DND-41 (cell line): ENCODE data around the gene C8B.

Source experiments
- ATAC-seq: fragments of 200-7000 bp; cut with Tn5 transposase; 3 replicates; pipeline ENCODE4 v1.9.1; 2021; ENCODE audit warnings: low read depth; ENCODE audit not compliant: insufficient read depth
- DNase-seq: peaks from one replicate; pipeline ENCODE4 v3.0.0-alpha.2; 2020
- H2AFZ ChIP-seq: 2 replicates; pipeline ENCODE4 v1.6.0; 2012; ENCODE audit warnings: low read depth, low read length
- H3K27ac ChIP-seq: 2 replicates; pipeline ENCODE4 v1.5.1; 2012; ENCODE audit warnings: low read length, inconsistent platforms
- H3K27me3 ChIP-seq: fragments of 200-600 bp; sonication (generic); 2 replicates; pipeline ENCODE4 v1.6.0; 2012; ENCODE audit warnings: low read length, mild to moderate bottlenecking, inconsistent platforms; ENCODE audit not compliant: insufficient read depth, poor library complexity
- H3K36me3 ChIP-seq: 2 replicates; pipeline ENCODE4 v1.5.1; 2012; ENCODE audit warnings: low read length, inconsistent platforms; ENCODE audit not compliant: insufficient read depth
- H3K4me1 ChIP-seq: 2 replicates; pipeline ENCODE4 v1.5.1; 2012; ENCODE audit warnings: mild to moderate bottlenecking, low read length; ENCODE audit not compliant: insufficient read depth
- H3K4me2 ChIP-seq: 2 replicates; pipeline ENCODE4 v1.6.0; 2012; ENCODE audit warnings: mild to moderate bottlenecking, moderate library complexity, low read length, inconsistent platforms; ENCODE audit not compliant: insufficient read depth
- H3K4me3 ChIP-seq, 2 experiments: fragments of 200-600 bp in 1 of 2; shearing (Covaris generic) in 1 of 2; 2 replicates each; pipeline ENCODE4 v1.5.1; 2012 to 2016; ENCODE audit warnings: inconsistent platforms in 2 of 2, low read length in 2 of 2, mild to moderate bottlenecking in 2 of 2, low read depth in 1 of 2, moderate library complexity in 1 of 2
- H3K79me2 ChIP-seq: 2 replicates; pipeline ENCODE4 v1.6.0; 2012; ENCODE audit warnings: low read length, inconsistent platforms; ENCODE audit not compliant: insufficient read depth
- H3K9ac ChIP-seq: 2 replicates; pipeline ENCODE4 v1.6.0; 2012; ENCODE audit warnings: low read depth, mild to moderate bottlenecking, inconsistent platforms, low read length, moderate library complexity
- H3K9me3 ChIP-seq: 2 replicates; pipeline ENCODE4 v1.5.1; 2012; ENCODE audit warnings: low read length, moderate library complexity, mild to moderate bottlenecking, inconsistent platforms; ENCODE audit not compliant: insufficient read depth, severe bottlenecking
- H4K20me1 ChIP-seq: 2 replicates; pipeline ENCODE4 v1.6.0; 2012; ENCODE audit warnings: low read length; ENCODE audit not compliant: insufficient read depth
- CTCF ChIP-seq: IDR thresholded peaks from 2 replicates; pipeline ENCODE4 v1.5.1; 2012; ENCODE audit warnings: borderline replicate concordance, low read length, moderate library complexity, mild to moderate bottlenecking; ENCODE audit not compliant: poor library complexity, severe bottlenecking; ENCODE audit errors: extremely low read depth
- EZH2 ChIP-seq: IDR thresholded peaks from 3 replicates; pipeline ENCODE4 v1.6.1; 2012; ENCODE audit warnings: borderline replicate concordance, low read depth, mild to moderate bottlenecking, moderate library complexity, low read length, inconsistent platforms; ENCODE audit not compliant: severe bottlenecking

The C8B gene

GRCh38 chr1:56977910-56978309, 12.1 kb upstream of the C8B start:
- Histone ChIP-seq H3K27ac (no peak overlapping the region), H3K79me2 (no peaks in the 10 kb centered on the region), H3K4me2 (no peak overlapping the region), H3K4me3 (no peak overlapping the region), H3K9ac (no peak overlapping the region), H4K20me1 (no peaks in the 10 kb centered on the region), H3K27me3 (peaks cover 6% of the 10 kb centered on the region), H3K36me3 (no peaks in the 10 kb centered on the region), H3K4me1 (no peaks in the 10 kb centered on the region), H3K9me3 (no peaks in the 10 kb centered on the region), H2AFZ (no peak overlapping the region)
- no peak for TF ChIP-seq CTCF
- TF ChIP-seq EZH2 = no peak
- DNase-seq (no peak), ATAC-seq (no peak)

GRCh38 chr1:56975446-56975845, 9.6 kb upstream of the C8B start:
- DNase-seq (no peak), ATAC-seq (no peak)
- Histone ChIP-seq H3K27ac (no peak overlapping the region), H3K4me1 (no peaks in the 10 kb centered on the region), H3K9ac (no peak overlapping the region), H3K4me3 (no peak overlapping the region), H3K9me3 (no peaks in the 10 kb centered on the region), H4K20me1 (no peaks in the 10 kb centered on the region), H3K4me2 (no peak overlapping the region), H3K36me3 (no peaks in the 10 kb centered on the region), H3K79me2 (no peaks in the 10 kb centered on the region), H3K27me3 (peaks cover 12% of the 10 kb centered on the region), H2AFZ (no peak overlapping the region)
- TF ChIP-seq CTCF = no peak
- no peak for TF ChIP-seq EZH2

- ATAC-seq (no peak), DNase-seq (no peak)
- Histone ChIP-seq H3K9me3 (no peaks in the 10 kb centered on the region), H3K4me2 (no peak overlapping the region), H3K36me3 (no peaks in the 10 kb centered on the region), H2AFZ (no peak overlapping the region), H3K27ac (no peak overlapping the region), H4K20me1 (no peaks in the 10 kb centered on the region), H3K9ac (no peak overlapping the region), H3K4me3 (no peak overlapping the region), H3K27me3 (peaks cover 6% of the 10 kb centered on the region), H3K79me2 (no peaks in the 10 kb centered on the region), H3K4me1 (no peaks in the 10 kb centered on the region)
- no peak for TF ChIP-seq CTCF
- no peak for TF ChIP-seq EZH2
Measured at GRCh38 chr1:56973923-56974742, 8.3 kb upstream of the C8B start.
